Stimulated activated CD4-positive, alpha-beta T cell treated with anti-CD3 and anti-CD28 coated beads, Interleukin-1b, Interleukin-23, amount 100 ng/mL, for 1 hour (primary cell): ENCODE results near the gene CHCHD6.

Experiments used
- DNase-seq, 2 donors: peaks; one replicate each; pipeline ENCODE4 v3.0.0-alpha.2; 2020; ENCODE audit warnings: low read depth in 2 of 2

Gene CHCHD6

GRCh38 chr3:126826693-126827092 is 122.7 kb downstream of the CHCHD6 start:
- no peak for DNase-seq

GRCh38 chr3:126827121-126827520 is 123.1 kb downstream of the CHCHD6 start:
- DNase-seq, result no peak

- no peak for DNase-seq
These were observed 124.3 kb downstream of the CHCHD6 start for GRCh38 chr3:126828306-126828705.

- no peak for DNase-seq
These were observed 128.9 kb downstream of the CHCHD6 start for GRCh38 chr3:126832933-126833332.

GRCh38 chr3:126834596-126835471 is 130.8 kb downstream of the CHCHD6 start:
- DNase-seq, result no peak

GRCh38 chr3:126835472-126836219 is 131.6 kb downstream of the CHCHD6 start:
- DNase-seq, result no peak

GRCh38 chr3:126836220-126836860 is 132.3 kb downstream of the CHCHD6 start:
- no peak for DNase-seq

GRCh38 chr3:126837773-126838172 is 133.7 kb downstream of the CHCHD6 start:
- DNase-seq, result no peak

GRCh38 chr3:126845920-126846715 is 142.1 kb downstream of the CHCHD6 start:
- DNase-seq, result no peak

- no peak for DNase-seq
These were observed 143.0 kb downstream of the CHCHD6 start for GRCh38 chr3:126847061-126847460.

GRCh38 chr3:126848991-126849390 is 145.0 kb downstream of the CHCHD6 start:
- DNase-seq, result no peak

GRCh38 chr3:126849768-126850167 is 145.7 kb downstream of the CHCHD6 start:
- DNase-seq, result no peak

- DNase-seq, result no peak
These were observed 146.5 kb downstream of the CHCHD6 start for GRCh38 chr3:126850370-126851085.

GRCh38 chr3:126851382-126851781 is 147.3 kb downstream of the CHCHD6 start:
- DNase-seq, result no peak

- DNase-seq, result no peak
These were observed 147.9 kb downstream of the CHCHD6 start for GRCh38 chr3:126851934-126852333.

- DNase-seq, result no peak
These were observed 148.5 kb downstream of the CHCHD6 start for GRCh38 chr3:126852511-126852910.

- no peak for DNase-seq
These were observed 150.6 kb downstream of the CHCHD6 start for GRCh38 chr3:126854666-126855065.

- no peak for DNase-seq
These were observed 151.3 kb downstream of the CHCHD6 start for GRCh38 chr3:126855374-126855773.

- no peak for DNase-seq
These were observed 153.9 kb downstream of the CHCHD6 start for GRCh38 chr3:126857928-126858327.

GRCh38 chr3:126858401-126858800 is 154.4 kb downstream of the CHCHD6 start:
- DNase-seq, result no peak

- no peak for DNase-seq
These were observed 154.8 kb downstream of the CHCHD6 start for GRCh38 chr3:126858887-126859286.
